Natural killer cell (primary cell): ENCODE results near the gene SAMD8. TPM values are rescaled to one million over a fixed set of nuclear protein-coding genes. Genes with fewer than 3 reads are reported as not detected.

Experiments used
- ATAC-seq, 3 donors: fragments of 150-1000 bp in 2 of 3; fragments of 200-7000 bp in 1 of 3; cut with Tn5 transposase; 1 replicate in 1 of 3; 2 replicates in 2 of 3; pipeline ENCODE4 v1.10.0; 2021; ENCODE audit warnings: mild to moderate bottlenecking in 2 of 3, moderate library complexity in 2 of 3
- DNase-seq, 2 donors: peaks; one replicate each; pipeline versions ENCODE4 v3.0.0 to v3.0.0-alpha.2; 2013 to 2021; ENCODE audit warnings: mixed read lengths in 1 of 2
- H3K27ac ChIP-seq: one replicate; pipeline ENCODE4 v1.5.1; 2013; ENCODE audit warnings: mild to moderate bottlenecking, low read length
- H3K27me3 ChIP-seq: one replicate; pipeline ENCODE4 v1.6.1; 2013; ENCODE audit warnings: low read length; ENCODE audit not compliant: control insufficient read depth, insufficient read depth
- H3K36me3 ChIP-seq: one replicate; pipeline ENCODE4 v1.6.1; 2013; ENCODE audit warnings: low read length; ENCODE audit not compliant: control insufficient read depth, insufficient read depth
- H3K4me1 ChIP-seq: one replicate; pipeline ENCODE4 v1.6.1; 2013; ENCODE audit warnings: low read length; ENCODE audit not compliant: control insufficient read depth, insufficient read depth
- H3K4me3 ChIP-seq: one replicate; pipeline ENCODE4 v1.5.1; 2013; ENCODE audit warnings: low read length
- H3K9me3 ChIP-seq: one replicate; pipeline ENCODE4 v1.6.1; 2013; ENCODE audit warnings: low read length; ENCODE audit not compliant: control insufficient read depth, insufficient read depth
- H3K27ac Mint-ChIP-seq, 2 donors: one replicate each; pipeline ENCODE4 v1.8.0; 2022; ENCODE audit warnings: mild to moderate bottlenecking in 2 of 2, mixed read lengths in 2 of 2, moderate library complexity in 1 of 2
- H3K27me3 Mint-ChIP-seq, 2 donors: one replicate each; pipeline ENCODE4 v1.8.0; 2022; ENCODE audit warnings: low read depth in 2 of 2, mixed read lengths in 2 of 2
- H3K36me3 Mint-ChIP-seq: one replicate; pipeline ENCODE4 v1.8.0; 2022; ENCODE audit warnings: mixed read lengths
- H3K4me1 Mint-ChIP-seq, 2 donors: one replicate each; pipeline ENCODE4 v1.8.0; 2022; ENCODE audit warnings: mixed read lengths in 2 of 2
- H3K4me3 Mint-ChIP-seq: one replicate; pipeline ENCODE4 v1.8.0; 2022; ENCODE audit warnings: mild to moderate bottlenecking, moderate library complexity, mixed read lengths
- H3K9me3 Mint-ChIP-seq, 2 donors: one replicate each; pipeline ENCODE4 v1.8.0; 2022; ENCODE audit warnings: mixed read lengths in 2 of 2
- CTCF ChIP-seq: fragments of 200-600 bp; IDR thresholded peaks from one replicate; pipeline ENCODE4 v1.8.0; 2022; ENCODE audit warnings: antibody characterized with exemption
- WGBS: methylation state at CpG from one replicate; pipeline ENCODE4 v1.1.7; 2013; ENCODE audit warnings: missing lambda C conversion rate; ENCODE audit not compliant: insufficient coverage; 5-methylcytosine and 5-hydroxymethylcytosine counted together
- intact Hi-C: fragments of 100-400 bp; cut with micrococcal nuclease; formaldehyde crosslinking; loops from one replicate; pipeline ENCODE4 v1.14.2; 2022
- total RNA-seq, 4 donors: library from RNA; stranded (reverse); fragments of 120-200 nt in 1 of 4; gene quantifications; one replicate each; pipeline versions ENCODE4 v1.2.3 to v1.2.4, GENCODE V29; 2013 to 2022

Gene SAMD8
- total RNA-seq, 3 donors from 2014 or later (not counting 1 experiment from before 2014, with no cell fraction given) = 26.6 to 30.9 (median 29.6) TPM

GRCh38 chr10:75140246-75140645 is 28.8 kb downstream of the SAMD8 start:
- ATAC-seq (no peak), DNase-seq (no peak)
- Mint-ChIP-seq H3K27ac (peak overlapping the region in 1 of 2 donors; percentile 33), H3K4me1 (peaks cover 48 to 58% of the 10 kb centered on the region in 2 donors), H3K4me3 (no peak overlapping the region), H3K36me3 (no peaks in the 10 kb centered on the region), H3K27me3 (no peaks in the 10 kb centered on the region), H3K9me3 (no peaks in the 10 kb centered on the region)
- no peaks in the 10 kb centered on the region for H3K36me3 ChIP-seq
- H3K27ac ChIP-seq = no peak overlapping the region
- no peak overlapping the region for H3K4me3 ChIP-seq
- no peaks in the 10 kb centered on the region for H3K27me3 ChIP-seq
- TF ChIP-seq CTCF = no peak
- peaks cover 4% of the 10 kb centered on the region for H3K4me1 ChIP-seq
- intact Hi-C loops = no loop called here
- no peaks in the 10 kb centered on the region for H3K9me3 ChIP-seq
- WGBS = 97% methylated on average over 3 of the region's 4 CpGs

GRCh38 chr10:75143353-75143752 is 31.9 kb downstream of the SAMD8 start:
- no peaks in the 10 kb centered on the region for H3K36me3 Mint-ChIP-seq
- no peaks in the 10 kb centered on the region for H3K9me3 ChIP-seq
- H3K9me3 Mint-ChIP-seq = no peaks in the 10 kb centered on the region
- H3K27me3 Mint-ChIP-seq = no peaks in the 10 kb centered on the region
- H3K27me3 ChIP-seq = no peaks in the 10 kb centered on the region
- no peak for DNase-seq
- H3K36me3 ChIP-seq = no peaks in the 10 kb centered on the region
- no peak overlapping the region for H3K4me3 Mint-ChIP-seq
- peaks cover 7% of the 10 kb centered on the region for H3K4me1 ChIP-seq
- intact Hi-C loops = no loop called here
- no peak for TF ChIP-seq CTCF
- H3K27ac ChIP-seq = no peak overlapping the region
- H3K4me1 Mint-ChIP-seq = peaks cover 40 to 41% of the 10 kb centered on the region in 2 donors
- no peak for ATAC-seq
- no peak overlapping the region for H3K27ac Mint-ChIP-seq
- no peak overlapping the region for H3K4me3 ChIP-seq
- WGBS = 100% methylated on average over 1 of the region's 1 CpG

GRCh38 chr10:75145590-75145989 is 34.1 kb downstream of the SAMD8 start:
- WGBS = 50% methylated on average over 1 of the region's 1 CpG
- H3K4me1 Mint-ChIP-seq = peaks cover 29 to 36% of the 10 kb centered on the region in 2 donors
- H3K4me3 Mint-ChIP-seq = no peak overlapping the region

More at GRCh38 chr10:75145590-75145989, 34.1 kb downstream of the SAMD8 start:
- Histone ChIP-seq H3K4me1 (peaks cover 7% of the 10 kb centered on the region), H3K9me3 (no peaks in the 10 kb centered on the region), H3K27me3 (no peaks in the 10 kb centered on the region), H3K36me3 (peaks cover 3% of the 10 kb centered on the region), H3K4me3 (no peak overlapping the region), H3K27ac (no peak overlapping the region)
- intact Hi-C loops = no loop called here
- Mint-ChIP-seq H3K27me3 (no peaks in the 10 kb centered on the region), H3K27ac (peak overlapping the region; percentile 54 to 71), H3K9me3 (no peaks in the 10 kb centered on the region), H3K36me3 (no peaks in the 10 kb centered on the region)
- ATAC-seq = peak in 2 of 3 donors; percentile 40 to 65
- peak in 1 of 2 donors; percentile 16 for DNase-seq
- no peak for TF ChIP-seq CTCF
